HepG2 (cell line): ENCODE results near the gene CAMK4.

Experiments
- CTCF ChIP-seq: sonication (generic); formaldehyde crosslinking; IDR thresholded peaks from 2 replicates; pipeline ENCODE4 v1.5.0; 2020; ENCODE audit warnings: mild to moderate bottlenecking, missing genetic modification reagents, moderate library complexity
- KAT8 ChIP-seq: IDR thresholded peaks from 2 replicates; pipeline ENCODE4 v1.6.1; 2016; ENCODE audit warnings: missing genetic modification reagents, missing compliant biosample characterization
- PTBP1 ChIP-seq: fragments of 200-400 bp; formaldehyde crosslinking; IDR thresholded peaks from 2 replicates; pipeline ENCODE4 v1.6.1; 2018; ENCODE audit warnings: low read length, low read depth; ENCODE audit not compliant: poor library complexity, severe bottlenecking
- SMAD3 ChIP-seq: sonication (generic); formaldehyde crosslinking; IDR thresholded peaks from 2 replicates; pipeline ENCODE4 v1.4.0; 2020; ENCODE audit warnings: missing genetic modification reagents
- ZNF768 ChIP-seq: sonication (generic); formaldehyde crosslinking; IDR thresholded peaks from 2 replicates; pipeline ENCODE4 v1.4.0; 2020; ENCODE audit warnings: missing genetic modification reagents

- TF ChIP-seq ZNF768 (CRISPR knock-in tag) (no peak), KAT8 (CRISPR knock-in tag) (no peak), SMAD3 (CRISPR knock-in tag) (no peak), PTBP1 (no peak), CTCF (no peak)
Observed at GRCh38 chr5:111408817-111409216, 184.6 kb downstream of the CAMK4 start.
